SJSA1 (cell line): Measurements from ENCODE around the gene FAM83B. TPM values are rescaled to one million over a fixed set of nuclear protein-coding genes. Genes with fewer than 3 reads are reported as not detected.
"Not testable (repeated sequence)": the region's sequence is repeated elsewhere in the genome, so short reads cannot be mapped to it uniquely, and the experiment has no call there.

Source experiments
- DNase-seq, 2 experiments: peaks; one replicate each; pipeline ENCODE4 v3.0.0-alpha.2; 2015 to 2020; ENCODE audit warnings: low spot score in 2 of 2, low read depth in 1 of 2
- H3K27ac ChIP-seq: fragments of 250-450 bp; sonication (Bioruptor Pico); 2 replicates; pipeline ENCODE4 v1.5.1; 2020; ENCODE audit warnings: mild to moderate bottlenecking, moderate library complexity
- H3K27me3 ChIP-seq: fragments of 250-450 bp; sonication (Bioruptor Pico); replicated peaks from 2 replicates; pipeline ENCODE4 v1.5.1; 2020; ENCODE audit warnings: mild to moderate bottlenecking, moderate library complexity
- H3K36me3 ChIP-seq: fragments of 250-450 bp; sonication (Bioruptor Pico); 2 replicates; pipeline ENCODE4 v1.5.1; 2020; ENCODE audit warnings: mild to moderate bottlenecking
- H3K4me1 ChIP-seq: fragments of 250-450 bp; sonication (Bioruptor Pico); replicated peaks from 2 replicates; pipeline ENCODE4 v1.6.1; 2021; ENCODE audit warnings: mild to moderate bottlenecking
- H3K4me3 ChIP-seq: fragments of 250-450 bp; sonication (Bioruptor Pico); 2 replicates; pipeline ENCODE4 v1.5.1; 2020; ENCODE audit warnings: mild to moderate bottlenecking
- H3K9me3 ChIP-seq: fragments of 250-450 bp; sonication (Bioruptor Pico); replicated peaks from 2 replicates; pipeline ENCODE4 v1.5.1; 2020; ENCODE audit warnings: mild to moderate bottlenecking
- total RNA-seq: library from RNA; depleted of rRNA; stranded (reverse); fragments of >200 nt; shearing (Covaris generic); gene quantifications from 2 replicates; pipeline ENCODE4 v1.2.3, GENCODE V29; 2014

Gene FAM83B
- total RNA-seq, 1 experiment from 2014 or later = not detected

GRCh38 chr6:54875539-54875938 lies 29.0 kb downstream of the FAM83B start:
- DNase-seq = no peak
- Histone ChIP-seq H3K9me3 (no peaks in the 10 kb centered on the region), H3K27ac (no peak overlapping the region), H3K27me3 (no peaks in the 10 kb centered on the region), H3K4me1 (no peaks in the 10 kb centered on the region), H3K4me3 (no peak overlapping the region), H3K36me3 (no peaks in the 10 kb centered on the region)

- Histone ChIP-seq H3K27ac (no peak overlapping the region), H3K4me1 (no peaks in the 10 kb centered on the region), H3K36me3 (no peaks in the 10 kb centered on the region), H3K9me3 (no peaks in the 10 kb centered on the region), H3K27me3 (no peaks in the 10 kb centered on the region), H3K4me3 (no peak overlapping the region)
- DNase-seq = no peak
These were observed 29.8 kb downstream of the FAM83B start for GRCh38 chr6:54876365-54876764.

DNA sequence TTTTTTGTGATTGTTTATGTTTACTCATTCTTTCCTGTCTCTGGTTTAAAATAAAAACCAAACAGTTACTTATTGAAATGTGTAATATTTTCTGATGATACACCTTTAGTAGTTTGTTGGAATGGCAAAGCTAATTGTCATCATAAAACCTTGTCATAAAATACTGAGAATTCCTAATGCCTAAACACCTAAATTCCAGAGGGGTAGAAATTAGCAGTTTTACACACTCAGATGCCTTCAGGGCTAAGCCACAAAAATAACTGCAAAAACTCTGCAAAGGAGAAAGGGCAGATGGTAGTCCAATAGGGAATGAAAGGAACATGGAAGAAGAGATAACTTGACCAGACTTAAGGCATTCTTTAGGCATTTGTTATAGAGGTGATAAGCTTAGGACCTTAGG lies 30.3 kb downstream of the FAM83B start:
- Histone ChIP-seq H3K27me3 (no peaks in the 10 kb centered on the region), H3K36me3 (no peaks in the 10 kb centered on the region), H3K9me3 (no peaks in the 10 kb centered on the region), H3K4me3 (no peak overlapping the region), H3K4me1 (no peaks in the 10 kb centered on the region), H3K27ac (no peak overlapping the region)
- DNase-seq = no peak

DNA sequence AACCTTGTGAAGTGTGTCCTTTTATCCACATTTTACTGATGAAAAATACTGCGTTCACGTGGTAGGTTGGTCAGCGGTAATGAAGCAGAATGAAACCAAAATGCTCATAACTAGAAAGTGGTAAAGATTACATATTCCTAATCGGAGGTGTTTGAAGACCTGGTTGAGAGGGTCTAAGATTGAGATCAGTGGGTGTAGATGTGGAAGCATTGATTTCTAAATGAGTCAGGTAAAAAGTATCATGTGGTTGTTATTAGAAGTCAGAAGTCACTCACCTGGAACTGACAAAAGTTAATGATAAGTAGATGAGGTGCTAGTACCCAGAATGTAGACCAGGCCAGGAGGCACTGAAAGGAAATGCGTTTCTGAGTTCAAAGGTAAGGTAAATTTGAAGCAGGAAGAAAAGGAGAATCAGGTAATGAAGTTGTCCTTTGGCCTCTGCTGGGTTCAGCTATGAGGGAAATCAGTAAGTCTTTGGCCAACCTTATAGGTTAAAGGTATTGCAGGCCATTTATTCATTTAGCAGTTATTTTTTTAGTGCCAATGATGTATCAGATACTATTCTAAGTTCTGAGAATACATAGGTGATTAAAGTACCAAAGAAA lies 31.2 kb downstream of the FAM83B start:
- H3K36me3 ChIP-seq = no peaks in the 10 kb centered on the region
- H3K9me3 ChIP-seq = no peaks in the 10 kb centered on the region
- no peaks in the 10 kb centered on the region for H3K4me1 ChIP-seq
- no peaks in the 10 kb centered on the region for H3K27me3 ChIP-seq
- H3K27ac ChIP-seq = no peak overlapping the region
- no peak for DNase-seq
- no peak overlapping the region for H3K4me3 ChIP-seq

DNA sequence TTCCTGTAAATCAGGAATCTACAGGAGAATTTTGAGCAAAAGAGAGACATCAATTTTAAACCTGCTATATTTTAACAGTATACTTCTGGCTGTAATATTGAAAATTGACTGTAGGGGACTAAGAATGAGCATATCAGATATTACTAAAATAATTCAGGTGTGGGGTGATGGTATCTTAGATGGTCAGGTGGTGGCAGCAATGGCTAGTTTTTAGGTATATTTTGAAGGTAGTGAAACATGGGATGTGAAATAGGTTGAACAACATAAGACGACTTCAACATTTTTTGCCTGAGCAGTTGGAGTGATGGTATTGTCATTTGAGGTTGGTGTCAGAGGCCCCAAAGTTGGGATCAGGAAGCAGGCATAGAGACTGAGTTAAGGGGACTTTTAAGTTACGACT lies 32.1 kb downstream of the FAM83B start:
- no peak overlapping the region for H3K4me3 ChIP-seq
- DNase-seq = no peak
- no peaks in the 10 kb centered on the region for H3K4me1 ChIP-seq
- no peaks in the 10 kb centered on the region for H3K36me3 ChIP-seq
- no peaks in the 10 kb centered on the region for H3K27me3 ChIP-seq
- no peak overlapping the region for H3K27ac ChIP-seq
- no peaks in the 10 kb centered on the region for H3K9me3 ChIP-seq

DNA sequence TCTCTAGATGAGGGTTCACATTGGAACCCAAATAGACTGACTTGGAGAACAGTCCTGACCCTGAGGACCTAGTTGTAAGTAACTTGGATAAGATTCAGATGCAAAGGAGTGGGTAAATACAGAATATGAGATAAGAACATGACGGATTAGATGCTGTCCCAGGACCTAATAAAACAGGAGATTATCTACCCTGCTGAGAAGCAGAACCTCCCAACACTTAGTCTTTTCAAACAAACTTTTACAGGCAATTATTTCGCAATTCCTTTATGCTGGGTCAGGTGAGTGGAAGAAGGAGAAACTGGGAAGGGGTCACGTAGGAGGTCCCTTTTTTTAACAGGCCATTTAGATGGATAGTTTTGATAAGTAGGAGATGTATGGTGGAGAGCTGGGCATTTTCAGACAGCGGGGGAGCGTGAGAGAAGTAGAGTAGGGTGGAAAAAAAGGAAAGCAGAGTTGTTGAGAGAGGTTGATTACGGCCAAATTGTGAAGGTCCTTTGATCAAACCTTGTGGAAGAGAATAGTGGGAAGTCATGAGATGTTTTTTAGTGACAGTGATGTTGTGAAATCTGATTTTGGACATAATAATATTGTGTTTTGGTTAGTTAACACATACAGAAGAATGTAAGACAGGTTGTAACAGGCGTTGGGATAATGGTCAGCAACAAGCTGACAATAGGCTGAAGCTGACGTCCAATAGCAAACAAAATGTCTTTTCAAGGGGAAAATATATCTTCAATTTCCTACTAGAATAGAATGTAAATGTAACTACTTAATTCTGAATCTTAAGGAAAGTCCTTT lies 32.8 kb downstream of the FAM83B start:
- H3K9me3 ChIP-seq = no peaks in the 10 kb centered on the region
- H3K27ac ChIP-seq = no peak overlapping the region
- H3K36me3 ChIP-seq = no peaks in the 10 kb centered on the region
- H3K4me3 ChIP-seq = no peak overlapping the region
- H3K27me3 ChIP-seq = no peaks in the 10 kb centered on the region
- H3K4me1 ChIP-seq = no peaks in the 10 kb centered on the region
- no peak for DNase-seq

- Histone ChIP-seq H3K9me3 (no peaks in the 10 kb centered on the region), H3K27me3 (no peaks in the 10 kb centered on the region), H3K27ac (no peak overlapping the region), H3K4me3 (no peak overlapping the region), H3K36me3 (no peaks in the 10 kb centered on the region), H3K4me1 (no peaks in the 10 kb centered on the region)
- DNase-seq = no peak
These were observed 34.6 kb downstream of the FAM83B start for GRCh38 chr6:54881067-54881730.

GRCh38 chr6:54881891-54882290 lies 35.3 kb downstream of the FAM83B start:
- not testable (repeated sequence) for H3K27me3 ChIP-seq, DNase-seq, H3K4me1 ChIP-seq, H3K9me3 ChIP-seq, H3K27ac ChIP-seq, H3K4me3 ChIP-seq, H3K36me3 ChIP-seq

DNA sequence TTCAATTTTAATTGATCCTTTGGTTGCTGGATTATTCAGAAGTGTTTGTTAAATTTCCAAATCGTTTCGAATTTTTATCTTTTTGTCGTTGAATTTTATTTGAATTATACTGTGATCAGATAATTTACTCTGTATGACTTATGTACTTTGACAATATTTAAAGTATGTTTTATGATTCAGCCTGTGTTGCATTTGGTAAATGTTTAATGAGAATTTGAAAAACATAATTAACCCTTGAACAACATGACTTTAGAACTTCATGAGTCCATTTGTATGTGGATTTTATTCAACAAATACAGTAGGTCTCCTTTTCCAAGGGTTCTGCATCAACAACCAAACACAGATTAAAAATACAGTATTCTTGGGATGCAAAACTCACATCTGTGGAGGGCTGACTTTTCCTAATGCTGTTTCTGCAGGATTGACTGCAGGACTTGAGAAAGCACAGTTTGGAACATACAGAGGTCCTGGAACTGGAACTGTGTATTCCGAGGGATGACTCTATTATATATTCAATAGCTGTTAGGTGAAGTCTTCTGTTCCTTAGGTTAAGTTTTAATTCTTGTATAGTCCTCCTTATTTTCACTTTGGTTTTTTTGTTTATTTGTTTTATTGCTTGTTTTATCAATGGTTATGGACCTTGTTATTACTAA lies 40.5 kb downstream of the FAM83B start:
- Histone ChIP-seq H3K4me1 (no peaks in the 10 kb centered on the region), H3K4me3 (no peak overlapping the region), H3K27me3 (no peaks in the 10 kb centered on the region), H3K27ac (no peak overlapping the region), H3K36me3 (no peaks in the 10 kb centered on the region), H3K9me3 (no peaks in the 10 kb centered on the region)
- no peak for DNase-seq

GRCh38 chr6:54891536-54891935 lies 45.0 kb downstream of the FAM83B start:
- Histone ChIP-seq H3K27ac (no peak overlapping the region), H3K4me3 (no peak overlapping the region), H3K36me3 (no peaks in the 10 kb centered on the region), H3K4me1 (no peaks in the 10 kb centered on the region), H3K9me3 (no peaks in the 10 kb centered on the region), H3K27me3 (no peaks in the 10 kb centered on the region)
- no peak for DNase-seq

DNA sequence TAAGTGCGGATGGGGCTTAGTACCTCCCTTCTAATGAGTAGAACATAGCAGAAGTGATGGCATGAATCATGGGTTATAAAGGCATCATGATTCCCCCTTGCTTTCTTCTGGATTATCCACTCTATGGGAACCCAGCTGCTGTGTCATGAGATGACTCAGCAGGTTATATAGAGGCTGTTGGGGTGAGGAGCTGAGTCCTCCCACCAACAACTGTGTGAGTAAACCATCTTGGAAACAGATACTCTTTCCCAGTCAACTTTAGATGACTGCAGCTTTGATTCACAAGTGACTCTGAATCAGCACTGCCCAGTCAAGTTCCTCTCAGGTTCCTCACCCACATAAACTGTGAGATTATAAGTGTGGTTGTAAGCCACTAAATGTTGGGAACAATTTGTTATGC lies 46.3 kb downstream of the FAM83B start:
- no peak overlapping the region for H3K27ac ChIP-seq
- H3K4me1 ChIP-seq = no peaks in the 10 kb centered on the region
- H3K27me3 ChIP-seq = no peaks in the 10 kb centered on the region
- DNase-seq = no peak
- no peaks in the 10 kb centered on the region for H3K9me3 ChIP-seq
- no peaks in the 10 kb centered on the region for H3K36me3 ChIP-seq
- no peak overlapping the region for H3K4me3 ChIP-seq

DNA sequence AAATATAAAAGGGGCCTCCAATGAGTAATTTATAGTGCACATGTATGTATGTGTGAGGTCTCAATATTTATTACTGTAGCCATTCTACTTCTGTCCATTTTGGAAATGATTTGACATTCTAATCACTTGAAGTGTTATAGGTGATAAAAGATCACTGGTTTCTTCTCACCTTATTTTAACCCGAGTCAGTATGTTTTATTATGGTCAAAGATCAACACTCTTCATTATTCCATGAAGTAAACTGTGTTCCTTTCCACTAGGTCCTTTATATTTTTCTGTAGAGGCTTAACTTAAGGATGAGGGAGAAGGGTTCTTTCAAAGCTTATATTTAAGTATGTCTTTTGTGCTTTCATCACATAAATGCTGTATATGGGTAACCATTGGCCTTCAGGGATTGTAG lies 47.2 kb downstream of the FAM83B start:
- DNase-seq = no peak
- no peaks in the 10 kb centered on the region for H3K36me3 ChIP-seq
- H3K9me3 ChIP-seq = no peaks in the 10 kb centered on the region
- H3K4me1 ChIP-seq = no peaks in the 10 kb centered on the region
- no peak overlapping the region for H3K27ac ChIP-seq
- H3K4me3 ChIP-seq = no peak overlapping the region
- no peaks in the 10 kb centered on the region for H3K27me3 ChIP-seq

- Histone ChIP-seq H3K4me1 (no peaks in the 10 kb centered on the region), H3K4me3 (no peak overlapping the region), H3K27me3 (no peaks in the 10 kb centered on the region), H3K9me3 (no peaks in the 10 kb centered on the region), H3K36me3 (no peaks in the 10 kb centered on the region), H3K27ac (no peak overlapping the region)
- DNase-seq = no peak
These were observed 49.7 kb downstream of the FAM83B start for GRCh38 chr6:54896302-54896701.
